ENCODE results near the gene SMIM28.

The SMIM28 gene

GRCh38 chr6:138386897-138387296 is 9.2 kb downstream of the SMIM28 start:
- peaks cover 5% of the 10 kb centered on the region; the same call in 1 of the 2 replicates for H3K4me1 ChIP-seq
- no peak overlapping the region for H3K4me3 ChIP-seq
- DNase-seq (ENCODE audit: low spot score in 2 of 2) = no peak
- in situ Hi-C loops (cut with MboI; ENCODE audit: low sequenced_read_pairs) = no loop called here
- no peaks in the 10 kb centered on the region for H3K27me3 ChIP-seq (ENCODE audit: low read depth)
- no peaks in the 10 kb centered on the region for H3K9me3 ChIP-seq
- H3K36me3 ChIP-seq (replicated peaks) = no peaks in the 10 kb centered on the region

- Histone ChIP-seq H3K4me3 (no peak overlapping the region), H3K27me3 (ENCODE audit: low read depth) (no peaks in the 10 kb centered on the region), H3K36me3 (replicated peaks) (no peaks in the 10 kb centered on the region), H3K9me3 (no peaks in the 10 kb centered on the region), H3K4me1 (peaks cover 5% of the 10 kb centered on the region; the same call in 1 of the 2 replicates)
- in situ Hi-C loops (cut with MboI; ENCODE audit: low sequenced_read_pairs) = no loop called here
- no peak for DNase-seq (ENCODE audit: low spot score in 2 of 2)
Observed at GRCh38 chr6:138387577-138388368, 10.1 kb downstream of the SMIM28 start.

GRCh38 chr6:138389551-138389950 is 11.8 kb downstream of the SMIM28 start:
- in situ Hi-C loops (cut with MboI; ENCODE audit: low sequenced_read_pairs) = no loop called here
- H3K4me3 ChIP-seq = no peak overlapping the region
- H3K36me3 ChIP-seq (replicated peaks) = no peaks in the 10 kb centered on the region

GRCh38 chr6:138393871-138394783 is 16.4 kb downstream of the SMIM28 start:
- in situ Hi-C loops (cut with MboI; ENCODE audit: low sequenced_read_pairs) = no loop called here
- H3K27me3 ChIP-seq (ENCODE audit: low read depth) = no peaks in the 10 kb centered on the region
- no peak for DNase-seq (ENCODE audit: low spot score in 2 of 2)
- peaks cover under 1% of the 10 kb centered on the region; the same call in 1 of the 2 replicates for H3K4me1 ChIP-seq
- no peak overlapping the region for H3K4me3 ChIP-seq
- H3K36me3 ChIP-seq (replicated peaks) = no peaks in the 10 kb centered on the region
- H3K9me3 ChIP-seq = no peaks in the 10 kb centered on the region

More at GRCh38 chr6:138389551-138389950, 11.8 kb downstream of the SMIM28 start:
- Histone ChIP-seq H3K9me3 (no peaks in the 10 kb centered on the region), H3K4me1 (peaks cover 5% of the 10 kb centered on the region; the same call in 1 of the 2 replicates), H3K27me3 (ENCODE audit: low read depth) (no peaks in the 10 kb centered on the region)
- no peak for DNase-seq (ENCODE audit: low spot score in 2 of 2)

GRCh38 chr6:138396709-138397108 is 19.0 kb downstream of the SMIM28 start:
- DNase-seq (ENCODE audit: low spot score in 2 of 2) = no peak
- Histone ChIP-seq H3K27me3 (ENCODE audit: low read depth) (no peaks in the 10 kb centered on the region), H3K9me3 (no peaks in the 10 kb centered on the region), H3K4me3 (no peak overlapping the region), H3K4me1 (no peaks in the 10 kb centered on the region), H3K36me3 (replicated peaks) (no peaks in the 10 kb centered on the region)
- in situ Hi-C loops (cut with MboI; ENCODE audit: low sequenced_read_pairs) = no loop called here

- in situ Hi-C loops (cut with MboI; ENCODE audit: low sequenced_read_pairs) = no loop called here
- Histone ChIP-seq H3K4me1 (no peaks in the 10 kb centered on the region), H3K9me3 (no peaks in the 10 kb centered on the region), H3K4me3 (no peak overlapping the region), H3K36me3 (replicated peaks) (no peaks in the 10 kb centered on the region), H3K27me3 (ENCODE audit: low read depth) (no peaks in the 10 kb centered on the region)
- DNase-seq (ENCODE audit: low spot score in 2 of 2) = no peak
Observed at GRCh38 chr6:138397128-138398122, 19.7 kb downstream of the SMIM28 start.

GRCh38 chr6:138400326-138400725 is 22.6 kb downstream of the SMIM28 start:
- H3K4me3 ChIP-seq = no peak overlapping the region
- in situ Hi-C loops (cut with MboI; ENCODE audit: low sequenced_read_pairs) = no loop called here
- no peaks in the 10 kb centered on the region for H3K9me3 ChIP-seq
- no peaks in the 10 kb centered on the region for H3K27me3 ChIP-seq (ENCODE audit: low read depth)
- H3K4me1 ChIP-seq = peaks cover 8% of the 10 kb centered on the region
- DNase-seq (ENCODE audit: low spot score in 2 of 2) = no peak
- H3K36me3 ChIP-seq (replicated peaks) = no peaks in the 10 kb centered on the region

- Histone ChIP-seq H3K27me3 (ENCODE audit: low read depth) (no peaks in the 10 kb centered on the region), H3K36me3 (replicated peaks) (peaks cover 15% of the 10 kb centered on the region), H3K4me3 (no peak overlapping the region), H3K9me3 (no peaks in the 10 kb centered on the region), H3K4me1 (peaks cover 16% of the 10 kb centered on the region)
- in situ Hi-C loops (cut with MboI; ENCODE audit: low sequenced_read_pairs) = no loop called here
- no peak for DNase-seq (ENCODE audit: low spot score in 2 of 2)
Observed at GRCh38 chr6:138401960-138402837, 24.5 kb downstream of the SMIM28 start.

- Histone ChIP-seq H3K9me3 (no peaks in the 10 kb centered on the region), H3K27me3 (ENCODE audit: low read depth) (no peaks in the 10 kb centered on the region), H3K4me1 (peaks cover 16% of the 10 kb centered on the region), H3K36me3 (replicated peaks) (peaks cover 21% of the 10 kb centered on the region), H3K4me3 (no peak overlapping the region)
- no peak for DNase-seq (ENCODE audit: low spot score in 2 of 2)
- in situ Hi-C loops (cut with MboI; ENCODE audit: low sequenced_read_pairs) = no loop called here
Observed at GRCh38 chr6:138402838-138403187, 25.1 kb downstream of the SMIM28 start.

GRCh38 chr6:138403324-138403800 is 25.7 kb downstream of the SMIM28 start:
- DNase-seq (ENCODE audit: low spot score in 2 of 2) = peak in 1 of 2 experiments; percentile 50
- in situ Hi-C loops (cut with MboI; ENCODE audit: low sequenced_read_pairs) = no loop called here
- no peaks in the 10 kb centered on the region for H3K9me3 ChIP-seq
- H3K4me3 ChIP-seq = peak overlapping the region; percentile 69
- no peaks in the 10 kb centered on the region for H3K27me3 ChIP-seq (ENCODE audit: low read depth)
- peaks cover 27% of the 10 kb centered on the region for H3K36me3 ChIP-seq (replicated peaks)
- H3K4me1 ChIP-seq = peaks cover 16% of the 10 kb centered on the region

GRCh38 chr6:138403801-138404665 is 26.3 kb downstream of the SMIM28 start, which contains the start of gene HEBP2:
HEBP2 (plus strand) TSS chr6:138404223; CDS start chr6:138404496, 273 bp downstream.
- in situ Hi-C loops (cut with MboI; ENCODE audit: low sequenced_read_pairs) = no loop called here

More at GRCh38 chr6:138403801-138404665, 26.3 kb downstream of the SMIM28 start, which contains the start of gene HEBP2:
- H3K36me3 ChIP-seq (replicated peaks) = peaks cover 33% of the 10 kb centered on the region
- DNase-seq (ENCODE audit: low spot score in 2 of 2) = peak; percentile 91 to 100
- no peaks in the 10 kb centered on the region for H3K9me3 ChIP-seq
- H3K4me1 ChIP-seq = peaks cover 16% of the 10 kb centered on the region
- H3K4me3 ChIP-seq = peak within 1 kb of the TSS; percentile 69
- H3K27me3 ChIP-seq (ENCODE audit: low read depth) = no peaks in the 10 kb centered on the region

Data from HAP-1 (cell line).